Endometrial microvascular endothelial cells (primary cell): ENCODE measurements around the gene SLC6A20. TPM values are rescaled to one million over a fixed set of nuclear protein-coding genes. Genes with fewer than 3 reads are reported as not detected.

Experiments
- total RNA-seq: library from RNA; depleted of rRNA; stranded (reverse); fragments of >200 nt; gene quantifications from one replicate; pipeline ENCODE4 v1.2.3, GENCODE V29; 2015; ENCODE audit errors: inconsistent ontology term

The SLC6A20 gene
- total RNA-seq, 1 donor from 2014 or later, result not detected

Other genes with a start within 250 kb of the SLC6A20 start
- 18.5 TPM for gene LIMD1, start 201.8 kb downstream of the SLC6A20 start, total RNA-seq
- 39.1 TPM for gene SACM1L, start 107.1 kb downstream of the SLC6A20 start, total RNA-seq
- gene LZTFL1, start 45.6 kb upstream of the SLC6A20 start, total RNA-seq, result 4.5 TPM
- gene CCR9, start 90.0 kb upstream of the SLC6A20 start, total RNA-seq, result not detected
- not detected for gene CXCR6, start 146.9 kb upstream of the SLC6A20 start, total RNA-seq
- 13.4 TPM for gene FYCO1, start 199.3 kb upstream of the SLC6A20 start, total RNA-seq
- not detected for gene XCR1, start 230.9 kb upstream of the SLC6A20 start, total RNA-seq